WTC11 (cell line): ENCODE results near the gene ARL4C. TPM values are rescaled to one million over a fixed set of nuclear protein-coding genes. Genes with fewer than 3 reads are reported as not detected.

Experiments used
- ATAC-seq: fragments of 200-7000 bp; cut with Tn5 transposase; 2 replicates; pipeline ENCODE4 v1.10.0; 2021; ENCODE audit warnings: mild to moderate bottlenecking, moderate library complexity
- CTCF ChIA-PET: fragments of 300-600 bp; sonication (Branson Sonifier 250); formaldehyde crosslinking; loops from one replicate; lab custom pipeline; 2021; ENCODE audit warnings: antibody characterized with exemption; lab: Charles Lee
- POLR2A ChIA-PET: fragments of 350-600 bp; sonication (Branson Sonifier 250); formaldehyde crosslinking; loops from one replicate; lab custom pipeline; 2021; ENCODE audit warnings: antibody characterized with exemption; lab: Charles Lee
- DNase-seq: peaks from one replicate; pipeline ENCODE4 v3.0.0; 2021; ENCODE audit warnings: low spot score
- H3K27ac Mint-ChIP-seq: 2 replicates; pipeline ENCODE4 v1.8.0; 2021; ENCODE audit warnings: mixed read lengths
- H3K27me3 Mint-ChIP-seq: 2 replicates; pipeline ENCODE4 v1.8.0; 2021; ENCODE audit warnings: low read depth, mild to moderate bottlenecking, moderate library complexity, mixed read lengths
- H3K36me3 Mint-ChIP-seq: 2 replicates; pipeline ENCODE4 v1.8.0; 2021; ENCODE audit warnings: mixed read lengths
- H3K4me1 Mint-ChIP-seq: 2 replicates; pipeline ENCODE4 v1.8.0; 2022; ENCODE audit warnings: mixed read lengths
- H3K4me3 Mint-ChIP-seq: 2 replicates; pipeline ENCODE4 v1.8.0; 2021; ENCODE audit warnings: mild to moderate bottlenecking, moderate library complexity, mixed read lengths
- H3K9me3 Mint-ChIP-seq: 2 replicates; pipeline ENCODE4 v1.8.0; 2021; ENCODE audit warnings: mixed read lengths
- ATF3 ChIP-seq: sonication (generic); formaldehyde crosslinking; conservative IDR thresholded peaks from 2 replicates; pipeline ENCODE4 v1.8.1; 2022; ENCODE audit warnings: mild to moderate bottlenecking, missing genetic modification reagents
- CBFB ChIP-seq: sonication (generic); formaldehyde crosslinking; IDR thresholded peaks from 2 replicates; pipeline ENCODE4 v1.8.1; 2022; ENCODE audit warnings: mild to moderate bottlenecking, low read depth, missing genetic modification reagents
- ERG ChIP-seq: fragments of 250-450 bp; sonication (Bioruptor Pico); IDR thresholded peaks from 2 replicates; pipeline ENCODE4 v1.8.0; 2021; ENCODE audit warnings: mild to moderate bottlenecking
- FOXP1 ChIP-seq: sonication (generic); formaldehyde crosslinking; IDR thresholded peaks from 2 replicates; pipeline ENCODE4 v1.8.0; 2022; ENCODE audit warnings: missing genetic modification reagents, mild to moderate bottlenecking, moderate library complexity, borderline replicate concordance
- FOXP4 ChIP-seq: sonication (generic); formaldehyde crosslinking; IDR thresholded peaks from 2 replicates; pipeline ENCODE4 v1.8.0; 2022; ENCODE audit warnings: mild to moderate bottlenecking, missing genetic modification reagents
- MXD4 ChIP-seq: fragments of 250-450 bp; sonication (Bioruptor Pico); IDR thresholded peaks from 2 replicates; pipeline ENCODE4 v1.8.0; 2021; ENCODE audit warnings: mild to moderate bottlenecking, moderate library complexity, borderline replicate concordance
- NFATC4 ChIP-seq: fragments of 250-450 bp; sonication (Bioruptor Pico); IDR thresholded peaks from 2 replicates; pipeline ENCODE4 v1.9.0; 2021; ENCODE audit warnings: mild to moderate bottlenecking
- NR3C1 ChIP-seq: sonication (generic); formaldehyde crosslinking; conservative IDR thresholded peaks from 2 replicates; pipeline ENCODE4 v1.8.1; 2023; ENCODE audit warnings: low read depth, mild to moderate bottlenecking, missing genetic modification reagents
- SMAD3 ChIP-seq: sonication (generic); formaldehyde crosslinking; IDR thresholded peaks from 2 replicates; pipeline ENCODE4 v1.8.0; 2022; ENCODE audit warnings: missing genetic modification reagents, mild to moderate bottlenecking, borderline replicate concordance
- SOX15 ChIP-seq: fragments of 250-450 bp; sonication (Bioruptor Pico); IDR thresholded peaks from 2 replicates; pipeline ENCODE4 v1.9.0; 2021; ENCODE audit warnings: mild to moderate bottlenecking
- SP1 ChIP-seq: sonication (generic); formaldehyde crosslinking; conservative IDR thresholded peaks from 2 replicates; pipeline ENCODE4 v1.8.1; 2022; ENCODE audit warnings: missing genetic modification reagents
- TEAD1 ChIP-seq: sonication (generic); formaldehyde crosslinking; IDR thresholded peaks from 2 replicates; pipeline ENCODE4 v1.8.0; 2022; ENCODE audit warnings: mild to moderate bottlenecking, missing genetic modification reagents
- USF1 ChIP-seq: sonication (generic); formaldehyde crosslinking; IDR thresholded peaks from 2 replicates; pipeline ENCODE4 v1.8.0; 2022; ENCODE audit warnings: mild to moderate bottlenecking, missing genetic modification reagents
- ZNF396 ChIP-seq: fragments of 250-450 bp; sonication (Bioruptor Pico); IDR thresholded peaks from 2 replicates; pipeline ENCODE4 v1.8.0; 2021; ENCODE audit warnings: mild to moderate bottlenecking, moderate library complexity, borderline replicate concordance
- ZNF416 ChIP-seq: fragments of 250-450 bp; sonication (Bioruptor Pico); IDR thresholded peaks from 2 replicates; pipeline ENCODE4 v1.9.0; 2021; ENCODE audit warnings: mild to moderate bottlenecking, inconsistent platforms
- total RNA-seq: library from RNA; stranded (reverse); gene quantifications from 3 replicates; pipeline ENCODE4 v1.2.3, GENCODE V29; 2021
- TF ChIP-seq, protein P1 (sequence below): fragments of 250-450 bp; sonication (Bioruptor Pico); IDR thresholded peaks from 2 replicates; pipeline ENCODE4 v1.9.0; 2021; ENCODE audit warnings: mild to moderate bottlenecking, borderline replicate concordance
- TF ChIP-seq, protein P2 (sequence below): sonication (generic); formaldehyde crosslinking; IDR thresholded peaks from 2 replicates; pipeline ENCODE4 v1.8.1; 2022; ENCODE audit warnings: missing genetic modification reagents, borderline replicate concordance
- TF ChIP-seq, protein P3 (sequence below): fragments of 200-600 bp; IDR thresholded peaks from 2 replicates; pipeline ENCODE4 v1.8.0; 2022; ENCODE audit warnings: antibody characterized with exemption

ARL4C gene
- total RNA-seq, 1 experiment from 2014 or later, result 10.6 TPM

DNA sequence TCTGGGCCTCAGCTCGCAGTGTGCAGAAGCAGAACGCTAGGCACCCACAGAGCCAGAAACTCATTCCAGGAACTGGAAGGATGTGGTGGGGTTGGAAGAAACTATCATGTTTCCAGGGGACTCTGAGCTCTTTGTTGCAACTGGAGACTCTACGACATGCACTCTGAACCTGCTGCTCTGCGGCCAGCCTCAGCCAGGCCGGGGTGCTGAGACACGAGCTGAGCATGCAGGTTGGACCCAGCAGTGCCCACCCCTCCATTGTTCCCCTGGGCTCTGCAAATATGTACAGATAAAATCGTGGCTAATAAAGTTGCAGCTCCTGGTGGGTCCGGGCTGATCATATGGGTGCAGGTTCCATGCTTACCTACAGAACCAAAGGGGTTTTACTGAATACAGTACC, 37.6 kb upstream of the ARL4C start:
- TF ChIP-seq, protein P1, sequence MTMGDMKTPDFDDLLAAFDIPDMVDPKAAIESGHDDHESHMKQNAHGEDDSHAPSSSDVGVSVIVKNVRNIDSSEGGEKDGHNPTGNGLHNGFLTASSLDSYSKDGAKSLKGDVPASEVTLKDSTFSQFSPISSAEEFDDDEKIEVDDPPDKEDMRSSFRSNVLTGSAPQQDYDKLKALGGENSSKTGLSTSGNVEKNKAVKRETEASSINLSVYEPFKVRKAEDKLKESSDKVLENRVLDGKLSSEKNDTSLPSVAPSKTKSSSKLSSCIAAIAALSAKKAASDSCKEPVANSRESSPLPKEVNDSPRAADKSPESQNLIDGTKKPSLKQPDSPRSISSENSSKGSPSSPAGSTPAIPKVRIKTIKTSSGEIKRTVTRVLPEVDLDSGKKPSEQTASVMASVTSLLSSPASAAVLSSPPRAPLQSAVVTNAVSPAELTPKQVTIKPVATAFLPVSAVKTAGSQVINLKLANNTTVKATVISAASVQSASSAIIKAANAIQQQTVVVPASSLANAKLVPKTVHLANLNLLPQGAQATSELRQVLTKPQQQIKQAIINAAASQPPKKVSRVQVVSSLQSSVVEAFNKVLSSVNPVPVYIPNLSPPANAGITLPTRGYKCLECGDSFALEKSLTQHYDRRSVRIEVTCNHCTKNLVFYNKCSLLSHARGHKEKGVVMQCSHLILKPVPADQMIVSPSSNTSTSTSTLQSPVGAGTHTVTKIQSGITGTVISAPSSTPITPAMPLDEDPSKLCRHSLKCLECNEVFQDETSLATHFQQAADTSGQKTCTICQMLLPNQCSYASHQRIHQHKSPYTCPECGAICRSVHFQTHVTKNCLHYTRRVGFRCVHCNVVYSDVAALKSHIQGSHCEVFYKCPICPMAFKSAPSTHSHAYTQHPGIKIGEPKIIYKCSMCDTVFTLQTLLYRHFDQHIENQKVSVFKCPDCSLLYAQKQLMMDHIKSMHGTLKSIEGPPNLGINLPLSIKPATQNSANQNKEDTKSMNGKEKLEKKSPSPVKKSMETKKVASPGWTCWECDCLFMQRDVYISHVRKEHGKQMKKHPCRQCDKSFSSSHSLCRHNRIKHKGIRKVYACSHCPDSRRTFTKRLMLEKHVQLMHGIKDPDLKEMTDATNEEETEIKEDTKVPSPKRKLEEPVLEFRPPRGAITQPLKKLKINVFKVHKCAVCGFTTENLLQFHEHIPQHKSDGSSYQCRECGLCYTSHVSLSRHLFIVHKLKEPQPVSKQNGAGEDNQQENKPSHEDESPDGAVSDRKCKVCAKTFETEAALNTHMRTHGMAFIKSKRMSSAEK, result no peak
- TF ChIP-seq NR3C1 (CRISPR knock-in tag), result no peak
- TF ChIP-seq FOXP1, result no peak
- TF ChIP-seq SOX15 (CRISPR knock-in tag), result no peak
- TF ChIP-seq TEAD1 (CRISPR knock-in tag), result no peak
- Mint-ChIP-seq H3K9me3 (peaks cover 25% of the 10 kb centered on the region), H3K36me3 (peaks cover 7% of the 10 kb centered on the region), H3K4me3 (no peak overlapping the region), H3K27ac (no peak overlapping the region), H3K27me3 (no peaks in the 10 kb centered on the region), H3K4me1 (peaks cover 12% of the 10 kb centered on the region)
- DNase-seq (no peak), ATAC-seq (no peak)
- ChIA-PET CTCF (interaction anchor here (0.6 to 1.8 kb wide), 3 partner anchors 11 to 1499 kb away, joined by 3 to 11 read pairs (median 3); no protein-coding TSS in a partner anchor), POLR2A (no interaction called here)

DNA sequence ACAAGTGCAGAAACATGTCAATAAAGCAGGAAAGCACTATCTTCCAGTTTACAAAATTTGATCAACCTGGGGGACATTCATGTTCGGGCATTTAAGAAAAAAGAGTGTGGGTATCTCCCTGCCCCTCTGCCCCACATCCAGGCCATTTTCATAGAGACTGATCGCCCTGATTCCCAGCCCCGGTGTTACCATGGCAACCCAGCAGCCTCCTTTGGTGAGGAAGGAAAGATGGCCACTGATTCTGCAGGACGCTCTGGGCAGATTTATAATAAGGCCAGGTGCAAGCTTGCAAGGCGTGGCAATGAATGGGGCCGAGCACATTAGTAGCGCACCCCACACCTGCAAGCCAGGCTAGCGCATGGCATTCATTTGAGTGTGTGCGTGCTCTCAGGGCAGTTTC, 36.7 kb upstream of the ARL4C start:
- ATAC-seq, result no peak
- ChIA-PET CTCF (interaction anchor here (1.8 kb wide), 1 partner anchor 12 kb away, joined by 11 read pairs; no protein-coding TSS in a partner anchor), POLR2A (no interaction called here)
- no peak overlapping the region for H3K4me3 Mint-ChIP-seq
- H3K27me3 Mint-ChIP-seq, result no peaks in the 10 kb centered on the region
- H3K36me3 Mint-ChIP-seq, result peaks cover 7% of the 10 kb centered on the region
- no peak for TF ChIP-seq ERG (CRISPR knock-in tag)
- no peak for TF ChIP-seq MXD4
- TF ChIP-seq NFATC4 (CRISPR knock-in tag), result no peak
- no peak for TF ChIP-seq FOXP4 (CRISPR knock-in tag)
- no peak for TF ChIP-seq USF1 (CRISPR knock-in tag)
- TF ChIP-seq, all 79 proteins: peak for 0
- DNase-seq, result no peak
- peaks cover 19% of the 10 kb centered on the region for H3K4me1 Mint-ChIP-seq
- no peak overlapping the region for H3K27ac Mint-ChIP-seq
- peaks cover 25% of the 10 kb centered on the region for H3K9me3 Mint-ChIP-seq

GRCh38 chr2:234528410-234529148, 31.7 kb upstream of the ARL4C start:
- ChIA-PET POLR2A (interaction anchor here (0.6 kb wide), 1 partner anchor 103 kb away, joined by 3 read pairs; no protein-coding TSS in a partner anchor), CTCF (interaction anchor here (0.7 to 1.5 kb wide), 8 partner anchors 17 to 607 kb away, joined by 3 to 7 read pairs (median 3); partner anchors contain the start of gene ARL4C)
- no peak overlapping the region for H3K4me3 Mint-ChIP-seq
- peaks cover 24% of the 10 kb centered on the region for H3K4me1 Mint-ChIP-seq
- no peaks in the 10 kb centered on the region; the same call in 1 of the 2 replicates for H3K27me3 Mint-ChIP-seq
- peaks cover 10% of the 10 kb centered on the region for H3K36me3 Mint-ChIP-seq
- H3K9me3 Mint-ChIP-seq, result peaks cover 38% of the 10 kb centered on the region
- H3K27ac Mint-ChIP-seq, result peak overlapping the region; percentile 61
- DNase-seq, result no peak
- peak; percentile 78 for ATAC-seq
- TF ChIP-seq, protein P2, sequence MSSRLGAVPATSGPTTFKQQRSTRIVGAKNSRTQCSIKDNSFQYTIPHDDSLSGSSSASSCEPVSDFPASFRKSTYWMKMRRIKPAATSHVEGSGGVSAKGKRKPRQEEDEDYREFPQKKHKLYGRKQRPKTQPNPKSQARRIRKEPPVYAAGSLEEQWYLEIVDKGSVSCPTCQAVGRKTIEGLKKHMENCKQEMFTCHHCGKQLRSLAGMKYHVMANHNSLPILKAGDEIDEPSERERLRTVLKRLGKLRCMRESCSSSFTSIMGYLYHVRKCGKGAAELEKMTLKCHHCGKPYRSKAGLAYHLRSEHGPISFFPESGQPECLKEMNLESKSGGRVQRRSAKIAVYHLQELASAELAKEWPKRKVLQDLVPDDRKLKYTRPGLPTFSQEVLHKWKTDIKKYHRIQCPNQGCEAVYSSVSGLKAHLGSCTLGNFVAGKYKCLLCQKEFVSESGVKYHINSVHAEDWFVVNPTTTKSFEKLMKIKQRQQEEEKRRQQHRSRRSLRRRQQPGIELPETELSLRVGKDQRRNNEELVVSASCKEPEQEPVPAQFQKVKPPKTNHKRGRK (CRISPR knock-in tag), result no peak
- TF ChIP-seq ZNF396 (CRISPR knock-in tag), result no peak
- TF ChIP-seq, protein P3, sequence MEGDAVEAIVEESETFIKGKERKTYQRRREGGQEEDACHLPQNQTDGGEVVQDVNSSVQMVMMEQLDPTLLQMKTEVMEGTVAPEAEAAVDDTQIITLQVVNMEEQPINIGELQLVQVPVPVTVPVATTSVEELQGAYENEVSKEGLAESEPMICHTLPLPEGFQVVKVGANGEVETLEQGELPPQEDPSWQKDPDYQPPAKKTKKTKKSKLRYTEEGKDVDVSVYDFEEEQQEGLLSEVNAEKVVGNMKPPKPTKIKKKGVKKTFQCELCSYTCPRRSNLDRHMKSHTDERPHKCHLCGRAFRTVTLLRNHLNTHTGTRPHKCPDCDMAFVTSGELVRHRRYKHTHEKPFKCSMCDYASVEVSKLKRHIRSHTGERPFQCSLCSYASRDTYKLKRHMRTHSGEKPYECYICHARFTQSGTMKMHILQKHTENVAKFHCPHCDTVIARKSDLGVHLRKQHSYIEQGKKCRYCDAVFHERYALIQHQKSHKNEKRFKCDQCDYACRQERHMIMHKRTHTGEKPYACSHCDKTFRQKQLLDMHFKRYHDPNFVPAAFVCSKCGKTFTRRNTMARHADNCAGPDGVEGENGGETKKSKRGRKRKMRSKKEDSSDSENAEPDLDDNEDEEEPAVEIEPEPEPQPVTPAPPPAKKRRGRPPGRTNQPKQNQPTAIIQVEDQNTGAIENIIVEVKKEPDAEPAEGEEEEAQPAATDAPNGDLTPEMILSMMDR, result no peak
- no peak for TF ChIP-seq SP1 (CRISPR knock-in tag)
- TF ChIP-seq NR3C1 (CRISPR knock-in tag), result no peak
- no peak for TF ChIP-seq ZNF416 (CRISPR knock-in tag)
- TF ChIP-seq SMAD3 (CRISPR knock-in tag), result no peak
- no peak for TF ChIP-seq FOXP1
- TF ChIP-seq CBFB (CRISPR knock-in tag), result no peak
- TF ChIP-seq ATF3, result no peak
